Smooth muscle cell of the umbilical artery (primary cell): ENCODE data around the gene ZDHHC11. TPM values are rescaled to one million over a fixed set of nuclear protein-coding genes. Genes with fewer than 3 reads are reported as not detected.

ENCODE experiments used
- total RNA-seq: library from RNA; depleted of rRNA; stranded (reverse); fragments of >200 nt; gene quantifications from 2 replicates; pipeline ENCODE4 v1.2.3, GENCODE V29; 2014

Gene ZDHHC11
- total RNA-seq: 2.1 and 2.5 TPM in 2 replicates

GRCh38 chr5:850511-851006, at the start of gene ZDHHC11:
ZDHHC11 (minus strand) TSS chr5:850986; CDS start chr5:850602, 384 bp downstream.

GRCh38 chr5:892394-893136, 41.8 kb upstream of the ZDHHC11 start, which contains the start of the genes BRD9 and TRIP13:
BRD9 (minus strand) TSS chr5:892801; CDS start chr5:892657, 144 bp downstream.
TRIP13 (plus strand) TSS chr5:892884; CDS start chr5:892999, 115 bp downstream.

GRCh38 chr5:784428-785177, 66.2 kb downstream of the ZDHHC11 start, which contains the start of gene ZDHHC11B:
ZDHHC11B (minus strand) TSS chr5:784729; CDS start chr5:766919, 17,810 bp downstream.

Other genes starting within 250 kb of the ZDHHC11 start
- 1.8 and 3.2 TPM in 2 replicates for gene CEP72, start 238.6 kb downstream of the ZDHHC11 start, total RNA-seq
- 0.30 and 0.37 TPM in 2 replicates for gene TPPP, start 157.6 kb downstream of the ZDHHC11 start, total RNA-seq
- not detected in 2 replicates for gene ZDHHC11B, start 66.3 kb downstream of the ZDHHC11 start, total RNA-seq
- gene BRD9, start 41.8 kb upstream of the ZDHHC11 start, total RNA-seq: 42.2 and 57.1 TPM in 2 replicates
- 4.2 and 21.2 TPM in 2 replicates for gene TRIP13, start 41.9 kb upstream of the ZDHHC11 start, total RNA-seq
- gene NKD2, start 157.8 kb upstream of the ZDHHC11 start, total RNA-seq: 0.59 TPM in 1 of 2 replicates, not detected in the other